PFSK-1 (cell line): ENCODE results near the gene CERS3.

ENCODE experiments used
- POLR2AphosphoS5 ChIP-seq: IDR thresholded peaks from 2 replicates; pipeline ENCODE4 v1.6.1; 2012; ENCODE audit warnings: low read depth, mild to moderate bottlenecking, control low read depth, low read length, moderate library complexity
- REST ChIP-seq, 2 experiments: IDR thresholded peaks; 2 replicates each; pipeline versions ENCODE4 v1.6.1 to v1.8.0; 2011 to 2012; ENCODE audit warnings: low read depth in 2 of 2, low read length in 2 of 2, control low read depth in 1 of 2, inconsistent platforms in 1 of 2, mild to moderate bottlenecking in 1 of 2, moderate library complexity in 1 of 2; ENCODE audit not compliant: insufficient read depth in 1 of 2
- SIN3A ChIP-seq: IDR thresholded peaks from 2 replicates; pipeline ENCODE4 v1.6.1; 2012; ENCODE audit warnings: mild to moderate bottlenecking, low read length, moderate library complexity, borderline replicate concordance; ENCODE audit not compliant: insufficient read depth
- TAF1 ChIP-seq: IDR thresholded peaks from 2 replicates; pipeline ENCODE4 v1.6.1; 2012; ENCODE audit warnings: low read length, control low read depth, borderline replicate concordance; ENCODE audit not compliant: insufficient read depth

- TF ChIP-seq TAF1 = no peak
- TF ChIP-seq POLR2AphosphoS5 = no peak
- no peak for TF ChIP-seq REST (IDR thresholded peaks at IDR 0.05; ENCODE audit: insufficient read depth in 1 of 2, low read depth in 2 of 2, low read length in 2 of 2)
- no peak for TF ChIP-seq SIN3A
These were observed 45.4 kb downstream of the CERS3 start for GRCh38 chr15:100483370-100483769.
